ENCODE data around the gene ALG10B. TPM values are rescaled to one million over a fixed set of nuclear protein-coding genes. Genes with fewer than 3 reads are reported as not detected.

Gene ALG10B
- total RNA-seq, 1 experiment from 2014 or later: 4.0 TPM

DNA sequence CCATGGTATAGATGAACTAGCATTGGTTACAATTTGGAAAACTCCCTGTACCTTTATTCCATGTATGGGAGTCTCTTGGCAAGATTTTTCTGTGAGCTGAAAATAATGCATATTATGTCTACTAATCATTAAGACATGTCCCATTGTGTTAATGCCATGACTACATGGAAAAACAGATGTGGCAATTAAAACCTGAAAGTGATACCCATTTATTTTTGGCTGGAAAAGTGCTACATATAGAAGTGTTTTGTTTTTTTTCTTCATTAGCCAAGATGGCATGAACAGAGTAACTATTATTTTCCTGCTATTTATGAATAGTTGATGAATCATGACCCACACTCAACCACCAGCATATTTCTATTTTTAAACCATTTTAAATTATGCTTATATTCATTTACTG, 58.2 kb downstream of the ALG10B start:
- peak; percentile 1 for DNase-seq (ENCODE audit: low read depth)

All from RPMI7951 (cell line).